DND-41 (cell line): ENCODE data around the gene IBTK.

Experiments
- ATAC-seq: fragments of 200-7000 bp; cut with Tn5 transposase; 3 replicates; pipeline ENCODE4 v1.9.1; 2021; ENCODE audit warnings: low read depth; ENCODE audit not compliant: insufficient read depth
- DNase-seq: peaks from one replicate; pipeline ENCODE4 v3.0.0-alpha.2; 2020
- H2AFZ ChIP-seq: 2 replicates; pipeline ENCODE4 v1.6.0; 2012; ENCODE audit warnings: low read depth, low read length
- H3K27ac ChIP-seq: 2 replicates; pipeline ENCODE4 v1.5.1; 2012; ENCODE audit warnings: low read length, inconsistent platforms
- H3K27me3 ChIP-seq: fragments of 200-600 bp; sonication (generic); 2 replicates; pipeline ENCODE4 v1.6.0; 2012; ENCODE audit warnings: low read length, mild to moderate bottlenecking, inconsistent platforms; ENCODE audit not compliant: insufficient read depth, poor library complexity
- H3K36me3 ChIP-seq: 2 replicates; pipeline ENCODE4 v1.5.1; 2012; ENCODE audit warnings: low read length, inconsistent platforms; ENCODE audit not compliant: insufficient read depth
- H3K4me1 ChIP-seq: 2 replicates; pipeline ENCODE4 v1.5.1; 2012; ENCODE audit warnings: mild to moderate bottlenecking, low read length; ENCODE audit not compliant: insufficient read depth
- H3K4me2 ChIP-seq: 2 replicates; pipeline ENCODE4 v1.6.0; 2012; ENCODE audit warnings: mild to moderate bottlenecking, moderate library complexity, low read length, inconsistent platforms; ENCODE audit not compliant: insufficient read depth
- H3K4me3 ChIP-seq, 2 experiments: fragments of 200-600 bp in 1 of 2; shearing (Covaris generic) in 1 of 2; 2 replicates each; pipeline ENCODE4 v1.5.1; 2012 to 2016; ENCODE audit warnings: inconsistent platforms in 2 of 2, low read length in 2 of 2, mild to moderate bottlenecking in 2 of 2, low read depth in 1 of 2, moderate library complexity in 1 of 2
- H3K79me2 ChIP-seq: 2 replicates; pipeline ENCODE4 v1.6.0; 2012; ENCODE audit warnings: low read length, inconsistent platforms; ENCODE audit not compliant: insufficient read depth
- H3K9ac ChIP-seq: 2 replicates; pipeline ENCODE4 v1.6.0; 2012; ENCODE audit warnings: low read depth, mild to moderate bottlenecking, inconsistent platforms, low read length, moderate library complexity
- H3K9me3 ChIP-seq: 2 replicates; pipeline ENCODE4 v1.5.1; 2012; ENCODE audit warnings: low read length, moderate library complexity, mild to moderate bottlenecking, inconsistent platforms; ENCODE audit not compliant: insufficient read depth, severe bottlenecking
- H4K20me1 ChIP-seq: 2 replicates; pipeline ENCODE4 v1.6.0; 2012; ENCODE audit warnings: low read length; ENCODE audit not compliant: insufficient read depth
- CTCF ChIP-seq: IDR thresholded peaks from 2 replicates; pipeline ENCODE4 v1.5.1; 2012; ENCODE audit warnings: borderline replicate concordance, low read length, moderate library complexity, mild to moderate bottlenecking; ENCODE audit not compliant: poor library complexity, severe bottlenecking; ENCODE audit errors: extremely low read depth
- EZH2 ChIP-seq: IDR thresholded peaks from 3 replicates; pipeline ENCODE4 v1.6.1; 2012; ENCODE audit warnings: borderline replicate concordance, low read depth, mild to moderate bottlenecking, moderate library complexity, low read length, inconsistent platforms; ENCODE audit not compliant: severe bottlenecking

IBTK gene

GRCh38 chr6:82143041-82143481, 104.5 kb downstream of the IBTK start:
- H4K20me1 ChIP-seq, result no peaks in the 10 kb centered on the region
- no peak for DNase-seq
- H3K4me1 ChIP-seq, result no peaks in the 10 kb centered on the region
- H3K36me3 ChIP-seq, result no peaks in the 10 kb centered on the region
- H3K27me3 ChIP-seq, result no peaks in the 10 kb centered on the region
- H3K27ac ChIP-seq, result no peak overlapping the region
- H3K4me3 ChIP-seq, result no peak overlapping the region
- H3K4me2 ChIP-seq, result no peak overlapping the region
- no peaks in the 10 kb centered on the region for H3K9me3 ChIP-seq
- H3K79me2 ChIP-seq, result no peaks in the 10 kb centered on the region
- H3K9ac ChIP-seq, result no peak overlapping the region
- TF ChIP-seq CTCF (no peak), EZH2 (no peak)
- ATAC-seq, result no peak
- H2AFZ ChIP-seq, result no peak overlapping the region

- Histone ChIP-seq H3K9me3 (no peaks in the 10 kb centered on the region), H2AFZ (no peak overlapping the region), H3K27me3 (no peaks in the 10 kb centered on the region), H3K4me2 (no peak overlapping the region), H3K4me3 (no peak overlapping the region), H4K20me1 (no peaks in the 10 kb centered on the region), H3K79me2 (no peaks in the 10 kb centered on the region), H3K36me3 (no peaks in the 10 kb centered on the region), H3K9ac (no peak overlapping the region), H3K27ac (no peak overlapping the region), H3K4me1 (no peaks in the 10 kb centered on the region)
- DNase-seq (no peak), ATAC-seq (no peak)
- no peak for TF ChIP-seq EZH2
- no peak for TF ChIP-seq CTCF
Measured at GRCh38 chr6:82142524-82142923, 105.0 kb downstream of the IBTK start.

- Histone ChIP-seq H3K4me2 (no peak overlapping the region), H3K79me2 (no peaks in the 10 kb centered on the region), H4K20me1 (no peaks in the 10 kb centered on the region), H3K27me3 (no peaks in the 10 kb centered on the region), H3K4me1 (no peaks in the 10 kb centered on the region), H3K4me3 (no peak overlapping the region), H2AFZ (no peak overlapping the region), H3K9ac (no peak overlapping the region), H3K36me3 (no peaks in the 10 kb centered on the region), H3K27ac (no peak overlapping the region), H3K9me3 (no peaks in the 10 kb centered on the region)
- ATAC-seq, result no peak
- DNase-seq, result no peak
- TF ChIP-seq EZH2 (no peak), CTCF (no peak)
Measured at GRCh38 chr6:82138075-82138791, 109.3 kb downstream of the IBTK start.

GRCh38 chr6:82131441-82131840, 116.1 kb downstream of the IBTK start:
- Histone ChIP-seq H3K36me3 (no peaks in the 10 kb centered on the region), H3K4me2 (no peak overlapping the region), H4K20me1 (no peaks in the 10 kb centered on the region), H3K27me3 (no peaks in the 10 kb centered on the region), H3K4me1 (no peaks in the 10 kb centered on the region), H3K9me3 (no peaks in the 10 kb centered on the region), H3K9ac (no peak overlapping the region), H3K4me3 (no peak overlapping the region), H3K27ac (no peak overlapping the region), H3K79me2 (no peaks in the 10 kb centered on the region), H2AFZ (no peak overlapping the region)
- ATAC-seq (no peak), DNase-seq (no peak)
- no peak for TF ChIP-seq CTCF
- TF ChIP-seq EZH2, result no peak
